AG09319 (cell line): ENCODE measurements around the gene LEF1.

Experiments
- DNase-seq: peaks from one replicate; pipeline ENCODE4 v3.0.0-alpha.2; 2010; ENCODE audit warnings: low read depth; ENCODE audit errors: extremely low read depth
- CTCF ChIP-seq: IDR thresholded peaks from 2 replicates; pipeline ENCODE4 v1.5.1; 2011; ENCODE audit warnings: low read depth, mild to moderate bottlenecking, inconsistent platforms, low read length, moderate library complexity

The LEF1 gene

GRCh38 chr4:108140328-108140727 lies 28.4 kb downstream of the LEF1 start:
- no peak for TF ChIP-seq CTCF
- no peak for DNase-seq

- no peak for DNase-seq
- no peak for TF ChIP-seq CTCF
Measured at GRCh38 chr4:108139089-108139488, 29.6 kb downstream of the LEF1 start.

GRCh38 chr4:108135549-108136209 lies 33.1 kb downstream of the LEF1 start:
- DNase-seq = no peak
- TF ChIP-seq CTCF = no peak

- no peak; the same call in none of the 2 replicates for TF ChIP-seq CTCF
- no peak for DNase-seq
Measured at GRCh38 chr4:108130955-108131354, 37.8 kb downstream of the LEF1 start.

GRCh38 chr4:108129196-108129595 lies 39.5 kb downstream of the LEF1 start:
- no peak for TF ChIP-seq CTCF
- DNase-seq = no peak

GRCh38 chr4:108126806-108127205 lies 41.9 kb downstream of the LEF1 start:
- no peak for TF ChIP-seq CTCF
- DNase-seq = no peak

- no peak for DNase-seq
- TF ChIP-seq CTCF = no peak
Measured at GRCh38 chr4:108120789-108121188, 47.9 kb downstream of the LEF1 start.
